Activated CD4-positive, alpha-beta T cell treated with anti-CD3 and anti-CD28 coated beads, Interleukin-2, amount 50 U/mL, for 1 hour (primary cell): ENCODE measurements around the gene AFF4.
"Not testable (repeated sequence)": the region's sequence is repeated elsewhere in the genome, so short reads cannot be mapped to it uniquely, and the experiment has no call there.

ENCODE experiments used
- DNase-seq: peaks from one replicate; pipeline ENCODE4 v3.0.0-alpha.2; 2020

Gene AFF4

GRCh38 chr5:132887283-132887682, 76.2 kb downstream of the AFF4 start:
- no peak for DNase-seq

- no peak for DNase-seq
Observed at GRCh38 chr5:132886064-132886823, 77.2 kb downstream of the AFF4 start.

GRCh38 chr5:132884548-132884947, 78.9 kb downstream of the AFF4 start:
- no peak for DNase-seq

- DNase-seq: peak; percentile 13
Observed at GRCh38 chr5:132883261-132883834, 80.1 kb downstream of the AFF4 start.

- DNase-seq: no peak
Observed at GRCh38 chr5:132877938-132878337, 85.5 kb downstream of the AFF4 start.

- no peak for DNase-seq
Observed at GRCh38 chr5:132877466-132877865, 86.0 kb downstream of the AFF4 start.

- DNase-seq: no peak
Observed at GRCh38 chr5:132876020-132876759, 87.2 kb downstream of the AFF4 start.

- no peak for DNase-seq
Observed at GRCh38 chr5:132873930-132874271, 89.5 kb downstream of the AFF4 start.

- DNase-seq: no peak
Observed at GRCh38 chr5:132873119-132873929, 90.1 kb downstream of the AFF4 start, which contains the start of gene LEAP2. LEAP2 (plus strand) TSS chr5:132873668; CDS start chr5:132873695, 27 bp downstream.

GRCh38 chr5:132872788-132873118, 90.7 kb downstream of the AFF4 start:
- no peak for DNase-seq

GRCh38 chr5:132871459-132872284, 91.8 kb downstream of the AFF4 start:
- no peak for DNase-seq

- DNase-seq: no peak
Observed at GRCh38 chr5:132870801-132871200, 92.6 kb downstream of the AFF4 start.

GRCh38 chr5:132868754-132869153, 94.7 kb downstream of the AFF4 start:
- DNase-seq: no peak

GRCh38 chr5:132867046-132867451, 96.4 kb downstream of the AFF4 start:
- DNase-seq: no peak

GRCh38 chr5:132866342-132867045, 96.9 kb downstream of the AFF4 start, which contains the start of the genes GDF9 and UQCRQ:
GDF9 (minus strand) TSS chr5:132866469; CDS start chr5:132864533, 1,936 bp downstream.
UQCRQ (plus strand) TSS chr5:132866642; CDS start chr5:132866882, 240 bp downstream.
- peak; percentile 83 for DNase-seq

GRCh38 chr5:132865668-132866341, 97.6 kb downstream of the AFF4 start:
- DNase-seq: no peak

- DNase-seq: no peak
Observed at GRCh38 chr5:132860742-132861141, 102.7 kb downstream of the AFF4 start.

- no peak for DNase-seq
Observed at GRCh38 chr5:132859889-132860437, 103.5 kb downstream of the AFF4 start.

- no peak for DNase-seq
Observed at GRCh38 chr5:132856011-132856410, 107.4 kb downstream of the AFF4 start.

- not testable (repeated sequence) for DNase-seq
Observed at GRCh38 chr5:132854992-132855391, 108.4 kb downstream of the AFF4 start.
